Activated CD4-positive, alpha-beta memory T cell treated with anti-CD3 and anti-CD28 coated beads for 36 hours (primary cell): ENCODE measurements around the gene HRC. TPM values are rescaled to one million over a fixed set of nuclear protein-coding genes. Genes with fewer than 3 reads are reported as not detected.
"Not testable (repeated sequence)": the region's sequence is repeated elsewhere in the genome, so short reads cannot be mapped to it uniquely, and the experiment has no call there.

Experiments used
- CTCF ChIA-PET: fragments of 350-600 bp; sonication (Branson Sonifier 250); formaldehyde crosslinking; loops from one replicate; lab custom pipeline; 2021; ENCODE audit warnings: antibody characterized with exemption, inconsistent platforms; lab: Charles Lee
- POLR2A ChIA-PET: fragments of 350-600 bp; sonication (Branson Sonifier 250); formaldehyde crosslinking; loops from one replicate; lab custom pipeline; 2021; ENCODE audit warnings: antibody characterized with exemption; lab: Charles Lee
- DNase-seq: peaks from one replicate; pipeline ENCODE4 v3.0.0-alpha.2; 2020
- H3K27ac Mint-ChIP-seq: one replicate; pipeline ENCODE4 v1.8.0; 2021; ENCODE audit warnings: mixed read lengths
- H3K27me3 Mint-ChIP-seq: one replicate; pipeline ENCODE4 v1.8.0; 2021; ENCODE audit warnings: mixed read lengths
- H3K36me3 Mint-ChIP-seq: one replicate; pipeline ENCODE4 v1.8.0; 2021; ENCODE audit warnings: mixed read lengths
- H3K4me1 Mint-ChIP-seq: one replicate; pipeline ENCODE4 v1.8.0; 2021; ENCODE audit warnings: low read depth, mixed read lengths
- H3K4me3 Mint-ChIP-seq: one replicate; pipeline ENCODE4 v1.8.0; 2021; ENCODE audit warnings: mild to moderate bottlenecking, mixed read lengths
- H3K9me3 Mint-ChIP-seq: one replicate; pipeline ENCODE4 v1.8.0; 2021; ENCODE audit warnings: mixed read lengths
- intact Hi-C: fragments of 100-400 bp; cut with micrococcal nuclease; formaldehyde crosslinking; loops from one replicate; pipeline ENCODE4 v1.15.1; 2023
- total RNA-seq, 2 experiments: library from RNA; stranded (reverse); gene quantifications; one replicate each; pipeline ENCODE4 v1.2.3, GENCODE V29; 2021

The HRC gene
- total RNA-seq, 2 experiments from 2014 or later = not detected

DNA sequence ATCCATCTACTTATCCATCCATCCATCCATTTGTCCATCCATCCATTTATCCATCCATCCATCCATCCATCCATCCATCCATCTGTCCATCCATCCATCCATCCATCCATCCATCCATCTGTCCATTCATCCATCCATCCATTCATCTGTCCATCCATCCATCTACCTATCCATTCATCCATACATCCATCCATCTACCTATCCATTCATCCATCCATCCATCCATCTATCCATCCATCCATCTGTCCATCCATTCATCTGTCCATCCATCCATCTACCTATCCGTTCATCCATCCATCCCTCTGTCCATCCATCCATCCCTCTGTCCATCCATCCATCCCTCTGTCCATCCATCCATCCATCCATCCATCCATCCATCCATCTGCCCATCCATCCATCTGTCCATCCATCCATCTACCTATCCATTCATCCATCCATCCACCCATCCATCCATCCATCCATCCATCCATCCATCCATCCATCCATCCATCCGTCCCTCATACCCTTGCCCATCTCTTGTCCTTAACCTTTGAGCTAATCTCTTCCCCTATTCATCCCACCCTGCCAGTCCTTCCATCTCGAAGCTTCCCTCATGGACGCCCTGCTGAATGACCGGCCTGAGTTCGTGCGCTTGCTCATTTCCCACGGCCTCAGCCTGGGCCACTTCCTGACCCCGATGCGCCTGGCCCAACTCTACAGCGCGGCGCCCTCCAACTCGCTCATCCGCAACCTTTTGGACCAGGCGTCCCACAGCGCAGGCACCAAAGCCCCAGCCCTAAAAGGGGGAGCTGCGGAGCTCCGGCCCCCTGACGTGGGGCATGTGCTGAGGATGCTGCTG is 27.0 kb upstream of the HRC start:
- DNase-seq, H3K27ac Mint-ChIP-seq, CTCF ChIA-PET, H3K9me3 Mint-ChIP-seq, H3K36me3 Mint-ChIP-seq, H3K27me3 Mint-ChIP-seq, intact Hi-C loops, H3K4me3 Mint-ChIP-seq, H3K4me1 Mint-ChIP-seq, POLR2A ChIA-PET: not testable (repeated sequence)

DNA sequence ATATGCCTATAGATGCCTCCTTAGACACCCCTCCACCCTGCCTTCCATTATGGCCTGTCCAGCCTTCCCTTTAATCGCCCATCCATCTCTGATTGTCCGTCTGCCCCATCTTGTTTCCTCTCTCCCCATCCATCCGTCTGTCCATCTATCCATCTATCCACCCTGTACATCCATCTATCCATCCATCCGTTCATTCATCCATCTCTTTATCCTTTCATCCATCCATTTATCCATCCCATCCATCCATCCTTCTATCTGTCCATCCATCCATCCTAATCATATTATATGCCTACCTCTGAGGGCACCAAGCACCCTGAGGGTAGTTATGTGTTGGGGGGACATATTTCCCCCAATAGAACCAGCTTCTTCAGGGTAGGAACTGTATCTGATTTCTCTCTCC is 25.5 kb upstream of the HRC start:
- CTCF ChIA-PET = no interaction called here
- H3K27ac Mint-ChIP-seq = no peak overlapping the region
- peaks cover 5% of the 10 kb centered on the region for H3K4me1 Mint-ChIP-seq
- intact Hi-C loops = no loop called here
- H3K9me3 Mint-ChIP-seq = peaks cover 9% of the 10 kb centered on the region
- no peak overlapping the region for H3K4me3 Mint-ChIP-seq
- no peaks in the 10 kb centered on the region for H3K36me3 Mint-ChIP-seq
- no peak for DNase-seq
- POLR2A ChIA-PET = no interaction called here
- H3K27me3 Mint-ChIP-seq = no peaks in the 10 kb centered on the region

DNA sequence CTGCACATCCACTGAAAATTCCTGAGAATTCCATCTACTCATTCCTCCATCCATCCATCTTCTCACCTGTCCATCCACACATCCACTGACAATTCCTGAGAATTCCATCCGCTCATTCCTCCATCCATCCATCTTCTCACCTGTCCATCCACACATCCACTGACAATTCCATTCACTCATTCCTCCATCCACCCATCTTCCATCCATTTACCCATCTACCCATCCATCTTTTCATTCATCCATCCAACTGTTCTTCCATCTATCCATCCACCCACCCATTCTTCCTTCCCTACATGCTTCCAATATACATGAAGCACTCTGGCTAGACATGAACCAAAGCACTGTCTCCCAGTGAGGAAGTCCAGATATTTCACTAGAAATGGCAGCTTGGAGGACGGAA is 18.0 kb upstream of the HRC start:
- ChIA-PET CTCF (no interaction called here), POLR2A (no interaction called here)
- Mint-ChIP-seq H3K4me3 (no peak overlapping the region), H3K27me3 (peaks cover 6% of the 10 kb centered on the region), H3K27ac (no peak overlapping the region), H3K36me3 (no peaks in the 10 kb centered on the region), H3K9me3 (no peaks in the 10 kb centered on the region), H3K4me1 (peaks cover 5% of the 10 kb centered on the region)
- intact Hi-C loops = no loop called here
- DNase-seq = no peak

DNA sequence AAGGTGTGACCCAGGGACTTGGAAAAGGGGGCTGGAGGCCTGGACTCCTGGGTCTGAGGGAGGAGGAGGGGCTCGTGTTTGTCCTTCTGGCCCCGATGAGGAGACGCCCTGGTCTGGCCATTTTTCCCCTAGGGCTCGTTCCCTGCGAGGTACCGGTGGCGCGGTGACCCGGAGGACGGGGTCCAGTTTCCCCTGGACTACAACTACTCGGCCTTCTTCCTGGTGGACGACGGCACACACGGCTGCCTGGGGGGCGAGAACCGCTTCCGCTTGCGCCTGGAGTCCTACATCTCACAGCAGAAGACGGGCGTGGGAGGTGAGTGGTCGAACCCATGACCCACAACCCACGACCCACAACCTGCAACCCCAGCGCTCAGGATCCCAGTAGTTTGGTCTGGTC is 13.2 kb upstream of the HRC start:
- CTCF ChIA-PET = no interaction called here
- Mint-ChIP-seq H3K9me3 (no peaks in the 10 kb centered on the region), H3K27ac (no peak overlapping the region), H3K4me1 (no peaks in the 10 kb centered on the region), H3K4me3 (no peak overlapping the region), H3K27me3 (peaks cover 6% of the 10 kb centered on the region), H3K36me3 (no peaks in the 10 kb centered on the region)
- intact Hi-C loops = no loop called here
- POLR2A ChIA-PET = no interaction called here
- DNase-seq = no peak

DNA sequence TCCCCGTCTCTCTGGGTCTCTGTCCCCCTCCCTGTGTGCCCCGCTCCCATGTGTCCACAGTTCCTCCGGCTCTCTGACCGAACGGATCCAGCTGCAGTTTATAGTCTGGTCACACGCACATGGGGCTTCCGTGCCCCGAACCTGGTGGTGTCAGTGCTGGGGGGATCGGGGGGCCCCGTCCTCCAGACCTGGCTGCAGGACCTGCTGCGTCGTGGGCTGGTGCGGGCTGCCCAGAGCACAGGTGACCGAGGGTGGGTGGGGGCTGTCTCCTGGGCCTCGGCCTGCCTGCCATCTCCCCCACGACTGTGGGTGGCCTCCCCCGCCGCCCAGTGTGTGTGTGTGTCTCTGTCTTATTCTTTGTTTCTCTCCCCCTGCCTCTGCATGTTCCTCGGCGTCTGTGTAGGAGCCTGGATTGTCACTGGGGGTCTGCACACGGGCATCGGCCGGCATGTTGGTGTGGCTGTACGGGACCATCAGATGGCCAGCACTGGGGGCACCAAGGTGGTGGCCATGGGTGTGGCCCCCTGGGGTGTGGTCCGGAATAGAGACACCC is 12.7 kb upstream of the HRC start:
- Mint-ChIP-seq H3K36me3 (no peaks in the 10 kb centered on the region), H3K4me1 (no peaks in the 10 kb centered on the region), H3K9me3 (no peaks in the 10 kb centered on the region), H3K4me3 (no peak overlapping the region), H3K27me3 (peaks cover 6% of the 10 kb centered on the region), H3K27ac (no peak overlapping the region)
- DNase-seq = no peak
- CTCF ChIA-PET = no interaction called here
- intact Hi-C loops = no loop called here
- POLR2A ChIA-PET = no interaction called here

DNA sequence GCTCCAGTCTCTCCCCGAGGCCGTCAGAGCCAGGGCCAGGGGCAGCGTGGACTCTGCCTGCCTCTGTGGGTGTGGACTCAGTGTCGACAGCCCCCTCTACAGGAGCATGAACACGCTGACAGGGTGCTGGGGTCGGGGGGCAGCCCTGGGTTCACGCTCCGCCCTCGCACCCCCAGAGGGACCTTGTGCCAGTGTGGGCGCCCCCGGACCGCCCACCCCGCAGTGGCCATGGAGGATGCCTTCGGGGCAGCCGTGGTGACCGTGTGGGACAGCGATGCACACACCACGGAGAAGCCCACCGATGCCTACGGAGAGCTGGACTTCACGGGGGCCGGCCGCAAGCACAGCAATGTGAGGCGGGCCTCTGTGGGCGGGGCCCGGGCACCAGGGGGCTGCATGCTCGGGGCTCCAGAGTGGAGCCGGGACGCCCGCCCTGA is 10.7 kb upstream of the HRC start:
- Mint-ChIP-seq H3K27me3 (peaks cover 8% of the 10 kb centered on the region), H3K4me1 (no peaks in the 10 kb centered on the region), H3K4me3 (no peak overlapping the region), H3K9me3 (no peaks in the 10 kb centered on the region), H3K36me3 (no peaks in the 10 kb centered on the region), H3K27ac (no peak overlapping the region)
- intact Hi-C loops = no loop called here
- no peak for DNase-seq
- CTCF ChIA-PET = no interaction called here
- POLR2A ChIA-PET = no interaction called here

DNA sequence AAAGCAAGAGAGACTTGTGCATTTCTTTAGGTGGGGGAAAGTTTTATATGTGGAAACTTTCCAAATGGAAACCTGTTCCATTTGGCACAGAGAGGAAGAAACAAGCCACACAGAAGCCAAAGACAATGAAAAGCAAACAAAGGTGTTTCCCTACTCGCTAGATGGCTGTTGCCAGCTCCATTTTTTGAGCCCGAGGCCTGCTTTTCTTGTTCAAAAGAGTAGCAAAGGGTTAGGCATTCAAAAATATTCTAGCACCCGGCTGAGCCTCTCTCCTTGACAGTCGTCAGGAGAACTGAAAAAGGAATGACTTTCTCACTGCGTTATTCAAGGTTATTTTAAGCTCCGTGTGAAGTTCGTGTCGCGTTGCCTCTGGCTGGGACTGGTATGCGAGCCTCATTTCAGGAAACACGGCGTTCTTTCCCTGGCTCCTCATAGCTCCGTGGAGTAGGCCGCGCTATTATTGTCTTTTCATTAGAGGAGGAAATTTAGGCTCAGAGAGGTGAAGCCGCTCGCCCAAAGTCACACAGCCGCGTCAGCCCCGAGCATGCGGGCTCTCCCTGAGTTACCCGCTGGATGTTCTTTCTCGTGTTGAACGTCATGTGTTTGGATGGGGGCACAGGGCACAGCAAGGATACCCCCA is 10.0 kb upstream of the HRC start:
- DNase-seq = no peak
- ChIA-PET POLR2A (no interaction called here), CTCF (no interaction called here)
- no peaks in the 10 kb centered on the region for H3K9me3 Mint-ChIP-seq
- H3K4me3 Mint-ChIP-seq = no peak overlapping the region
- intact Hi-C loops = no loop called here
- no peak overlapping the region for H3K27ac Mint-ChIP-seq
- H3K4me1 Mint-ChIP-seq = no peaks in the 10 kb centered on the region
- no peaks in the 10 kb centered on the region for H3K36me3 Mint-ChIP-seq
- H3K27me3 Mint-ChIP-seq = peaks cover 10% of the 10 kb centered on the region

DNA sequence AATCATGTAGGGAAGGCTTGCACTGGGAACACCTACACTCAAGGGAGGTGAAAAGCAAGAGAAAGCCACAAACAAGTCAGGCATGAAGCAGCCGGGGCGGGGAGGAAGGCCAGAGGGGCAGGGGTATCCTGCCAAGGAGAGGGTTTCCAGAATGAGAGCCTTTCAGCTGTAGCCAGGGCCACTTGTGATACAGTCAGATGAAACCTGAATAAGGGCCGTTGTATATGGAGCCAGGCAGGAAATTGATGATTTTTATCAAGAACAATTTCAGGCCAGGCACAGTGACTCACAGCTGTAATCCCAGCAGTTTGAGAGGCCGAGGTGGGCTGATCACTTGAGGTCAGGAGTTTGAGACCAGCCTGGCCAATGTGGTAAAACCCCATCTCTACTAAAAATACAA is 6.8 kb upstream of the HRC start:
- no peak overlapping the region for H3K4me3 Mint-ChIP-seq
- intact Hi-C loops = no loop called here
- no peak for DNase-seq
- peaks cover 26% of the 10 kb centered on the region for H3K27me3 Mint-ChIP-seq
- H3K4me1 Mint-ChIP-seq = peaks cover 6% of the 10 kb centered on the region
- H3K36me3 Mint-ChIP-seq = no peaks in the 10 kb centered on the region
- H3K27ac Mint-ChIP-seq = no peak overlapping the region
- H3K9me3 Mint-ChIP-seq = no peaks in the 10 kb centered on the region
- ChIA-PET POLR2A (no interaction called here), CTCF (interaction anchor here (1.4 kb wide), 2 partner anchors 37 to 63 kb away, joined by 3 read pairs; no protein-coding TSS in a partner anchor)

DNA sequence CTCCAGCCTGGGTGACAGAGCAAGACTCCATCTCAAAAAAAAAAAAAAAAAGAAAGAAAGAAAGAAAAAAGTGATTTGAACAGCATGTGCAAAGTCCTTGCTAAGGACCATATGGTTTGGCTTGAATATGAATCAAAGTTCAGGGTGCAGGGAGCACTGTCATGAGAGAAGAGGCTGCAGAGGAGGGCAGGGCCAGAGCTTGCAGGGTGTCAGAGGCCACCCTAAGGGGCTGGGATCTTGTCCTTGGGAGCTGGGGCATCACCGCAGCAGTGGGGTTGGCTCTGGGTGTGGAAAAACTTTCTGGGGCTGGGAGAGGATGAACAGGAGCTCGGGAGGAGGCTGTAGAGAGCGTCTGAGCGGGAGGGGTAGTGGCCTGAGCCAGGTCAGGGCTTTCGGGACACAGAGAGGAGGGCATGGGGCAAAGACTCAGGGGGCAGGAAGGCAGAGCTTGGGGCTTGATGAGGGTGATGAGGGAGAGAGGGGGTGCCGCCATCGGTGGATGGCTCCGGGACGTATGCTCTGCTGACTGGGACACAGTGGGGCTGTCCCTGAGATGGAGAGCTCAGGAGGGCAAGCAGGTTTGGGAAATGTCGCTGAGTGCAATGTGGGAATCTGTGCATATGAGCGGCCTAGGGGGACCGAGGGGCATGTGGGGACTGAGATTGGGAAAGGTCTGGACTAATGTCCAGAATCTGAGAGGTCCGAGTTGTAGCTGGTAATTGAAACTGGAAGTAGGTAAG is 5.4 kb upstream of the HRC start:
- no peaks in the 10 kb centered on the region for H3K9me3 Mint-ChIP-seq
- H3K4me1 Mint-ChIP-seq = peaks cover 6% of the 10 kb centered on the region
- intact Hi-C loops = no loop called here
- H3K27me3 Mint-ChIP-seq = peaks cover 31% of the 10 kb centered on the region
- no peak overlapping the region for H3K27ac Mint-ChIP-seq
- ChIA-PET CTCF (interaction anchor here (0.8 to 1.2 kb wide), 4 partner anchors 14 to 143 kb away, joined by 3 read pairs; partner anchors contain the start of gene LHB), POLR2A (no interaction called here)
- DNase-seq = no peak
- no peak overlapping the region for H3K4me3 Mint-ChIP-seq
- no peaks in the 10 kb centered on the region for H3K36me3 Mint-ChIP-seq

DNA sequence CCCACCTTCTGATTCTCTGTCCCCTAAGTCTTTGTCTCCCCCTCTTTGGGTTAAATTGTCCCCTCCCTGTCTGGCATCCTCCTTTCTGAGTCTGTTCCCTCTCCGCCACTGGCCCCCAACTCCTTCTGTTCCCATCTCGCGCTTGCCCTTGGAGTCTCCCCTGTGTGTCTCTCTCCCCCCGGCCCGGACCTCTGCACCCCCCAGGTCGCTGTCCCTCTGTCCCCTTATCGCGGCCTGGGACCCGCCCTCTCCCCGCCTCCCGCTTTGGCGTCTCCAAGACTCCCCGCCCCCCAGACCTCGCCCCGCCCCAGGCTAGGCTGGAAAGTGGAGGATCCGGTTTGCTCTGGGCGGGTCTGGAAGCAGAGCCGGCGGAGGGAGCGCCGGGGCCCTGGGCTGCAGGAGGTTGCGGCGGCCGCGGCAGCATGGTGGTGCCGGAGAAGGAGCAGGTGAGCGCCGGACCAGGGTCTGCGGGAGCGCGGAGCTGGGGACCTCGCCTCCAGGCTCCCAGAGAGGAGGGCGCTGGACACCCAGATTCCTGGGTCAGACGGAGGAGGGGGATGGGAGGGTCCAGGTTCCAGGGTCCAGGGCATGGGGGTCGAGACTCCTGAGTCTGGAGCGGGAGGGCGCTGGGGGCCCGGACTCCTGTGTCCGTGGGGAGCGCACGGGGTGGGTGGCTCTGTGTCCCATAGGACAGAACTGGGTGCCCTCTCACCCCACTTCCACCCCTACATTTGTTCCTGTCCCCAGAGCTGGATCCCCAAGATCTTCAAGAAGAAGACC is 2.4 kb upstream of the HRC start, which contains the start of gene TRPM4:
TRPM4 (plus strand) TSS at position 348 of the 780 bp plus-strand sequence; CDS start at position 423, 75 bp downstream.
- Mint-ChIP-seq H3K4me3 (peak within 1 kb of the TSS; percentile 27), H3K27ac (no peak within 1 kb of the TSS), H3K36me3 (no peaks in the 10 kb centered on the region), H3K9me3 (no peaks in the 10 kb centered on the region), H3K4me1 (peaks cover 6% of the 10 kb centered on the region), H3K27me3 (peaks cover 53% of the 10 kb centered on the region)
- peak; percentile 69 for DNase-seq
- CTCF ChIA-PET = no interaction called here
- POLR2A ChIA-PET = no interaction called here
- intact Hi-C loops = no loop called here

DNA sequence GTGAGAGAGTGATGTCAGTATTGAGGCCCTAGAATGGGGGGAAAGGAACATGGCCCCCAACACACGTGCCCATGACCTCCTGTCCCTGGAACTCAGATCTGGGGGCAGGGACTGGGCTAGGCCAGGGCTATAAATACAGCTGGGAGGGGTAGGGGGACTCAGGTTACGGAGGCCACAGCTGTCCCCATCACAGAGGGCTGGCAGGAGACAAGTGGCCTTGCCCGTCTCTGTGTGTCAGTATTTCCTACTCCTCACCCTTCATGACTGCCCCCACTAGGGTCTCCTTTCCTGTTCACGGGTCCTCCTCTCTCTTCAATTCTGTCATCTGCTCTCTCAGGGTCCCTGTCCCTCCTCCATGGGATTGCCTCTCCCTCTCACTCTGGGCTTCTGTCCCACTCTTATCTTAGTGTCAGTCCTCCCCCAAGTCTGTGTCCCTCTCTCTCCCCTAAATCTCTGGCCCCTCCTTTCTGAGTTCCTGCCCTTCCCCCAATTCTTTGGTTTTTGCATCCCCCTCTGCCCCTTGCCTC is 687 bp upstream of the HRC start:
- no peak for DNase-seq
- POLR2A ChIA-PET = no interaction called here
- no peaks in the 10 kb centered on the region for H3K36me3 Mint-ChIP-seq
- no peaks in the 10 kb centered on the region for H3K9me3 Mint-ChIP-seq
- intact Hi-C loops = no loop called here
- CTCF ChIA-PET = interaction anchor here (1.0 kb wide), 1 partner anchor 9 kb away, joined by 3 read pairs; no protein-coding TSS in a partner anchor
- peaks cover 11% of the 10 kb centered on the region for H3K4me1 Mint-ChIP-seq
- no peak overlapping the region for H3K27ac Mint-ChIP-seq
- no peak overlapping the region for H3K4me3 Mint-ChIP-seq
- peaks cover 65% of the 10 kb centered on the region for H3K27me3 Mint-ChIP-seq
